ENCODE results near the gene NUP98.

The NUP98 gene

DNA sequence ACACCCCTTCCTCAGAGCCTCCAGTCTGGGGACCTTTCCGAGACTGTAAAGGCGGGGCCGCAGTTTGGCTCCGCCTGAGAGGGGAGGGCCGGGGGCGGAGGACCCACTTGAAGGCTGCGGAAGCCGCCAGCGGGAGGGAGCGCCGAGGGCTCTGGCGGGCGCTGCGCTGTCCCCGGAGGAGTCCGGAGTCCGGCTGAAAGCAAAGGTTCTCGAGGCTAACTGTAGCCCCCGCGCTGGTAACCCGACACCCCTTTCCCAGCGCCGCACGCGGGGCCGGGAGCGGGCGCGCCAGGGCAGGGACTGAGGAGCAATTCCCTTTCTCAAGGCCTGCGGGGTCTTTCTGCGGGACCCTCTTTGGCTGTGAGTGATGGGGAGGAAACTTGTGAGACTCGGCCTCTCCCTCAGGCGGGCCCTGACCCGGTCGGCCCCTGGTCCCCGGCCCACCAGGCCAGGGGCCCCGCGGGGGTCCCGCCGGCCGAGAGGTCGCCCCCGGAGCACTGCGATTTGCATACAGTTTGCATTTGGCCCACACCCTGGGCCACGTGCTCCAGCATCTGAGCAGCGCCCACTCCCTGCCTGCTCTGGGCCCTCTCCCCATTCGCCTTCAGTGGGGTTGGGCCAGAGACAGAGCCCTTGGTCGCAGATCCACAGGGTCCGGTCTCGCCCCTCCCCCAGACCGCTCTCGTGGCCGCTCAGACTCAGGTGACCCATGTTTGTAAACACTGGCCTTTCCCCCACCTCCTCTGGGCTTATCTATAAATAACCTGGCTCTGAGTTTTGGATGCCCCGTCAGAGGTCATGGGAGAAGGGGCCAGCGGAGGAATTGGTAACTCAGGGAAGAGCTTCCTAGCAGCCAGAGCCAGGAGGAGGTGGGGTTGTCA is 155.0 kb downstream of the NUP98 start:
- H3K4me3 ChIP-seq (replicated peaks; ENCODE audit: low read depth, low read length): peak overlapping the region; percentile 56
- no peak for TF ChIP-seq CTCF (IDR thresholded peaks at IDR 0.05; ENCODE audit: low read length, missing control alignments)
- DNase-seq (ENCODE audit: low read depth): peak; percentile 76

DNA sequence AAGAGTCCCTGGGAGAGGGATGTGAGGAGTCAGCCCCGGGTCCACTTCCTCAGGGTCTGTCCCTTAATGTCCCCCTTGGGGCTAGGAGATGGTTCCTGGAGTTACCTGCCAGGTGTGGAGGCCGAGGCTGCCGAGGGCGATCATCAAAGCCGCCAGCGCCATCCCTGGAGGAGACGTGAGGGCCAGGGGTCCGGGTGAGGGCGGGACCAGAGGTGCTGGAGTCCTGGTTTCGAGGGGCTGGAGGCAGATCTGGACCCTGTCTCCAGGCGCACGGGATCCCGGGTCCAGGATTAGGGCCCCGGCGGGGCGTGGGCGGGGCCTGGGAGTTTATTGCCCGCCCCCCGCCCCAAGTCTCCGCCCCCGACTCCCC is 155.7 kb downstream of the NUP98 start, which contains the start of gene ART5:
TSS of gene ART5 (minus strand) at position 292 of the 370 bp plus-strand sequence. CDS start at position 162, 130 bp downstream.
- no peak for DNase-seq (ENCODE audit: low read depth)
- H3K4me3 ChIP-seq (replicated peaks; ENCODE audit: low read depth, low read length): peak within 1 kb of the TSS; percentile 56
- no peak for TF ChIP-seq CTCF (IDR thresholded peaks at IDR 0.05; ENCODE audit: low read length, missing control alignments)

DNA sequence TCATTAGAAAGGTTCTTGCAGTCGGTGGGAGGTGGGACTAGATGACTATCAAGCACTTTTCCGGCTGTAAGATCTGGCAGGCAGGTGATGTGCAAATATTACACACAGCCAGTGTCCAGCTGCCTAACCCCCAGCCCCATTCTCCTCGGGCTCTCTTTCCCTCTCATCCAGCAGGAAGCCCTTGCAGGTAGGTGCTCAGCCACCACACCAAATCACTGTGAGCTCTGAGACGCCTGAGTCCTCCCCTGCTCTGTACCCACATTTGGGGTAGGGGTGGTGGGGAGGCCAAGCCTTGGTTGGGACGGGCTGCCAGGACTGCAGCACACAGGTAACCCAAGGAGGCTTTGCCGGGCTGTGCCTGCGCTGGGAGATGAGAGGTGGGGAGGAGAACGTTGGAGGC is 156.2 kb downstream of the NUP98 start:
- no peak for DNase-seq (ENCODE audit: low read depth)
- no peak for TF ChIP-seq CTCF (IDR thresholded peaks at IDR 0.05; ENCODE audit: low read length, missing control alignments)
- no peak overlapping the region for H3K4me3 ChIP-seq (replicated peaks; ENCODE audit: low read depth, low read length)

GRCh38 chr11:3639841-3640240 is 157.5 kb downstream of the NUP98 start:
- TF ChIP-seq CTCF (IDR thresholded peaks at IDR 0.05; ENCODE audit: low read length, missing control alignments): no peak
- no peak for DNase-seq (ENCODE audit: low read depth)
- no peak overlapping the region for H3K4me3 ChIP-seq (replicated peaks; ENCODE audit: low read depth, low read length)

GRCh38 chr11:3638513-3638912 is 158.8 kb downstream of the NUP98 start:
- H3K4me3 ChIP-seq (replicated peaks; ENCODE audit: low read depth, low read length): no peak overlapping the region
- no peak for TF ChIP-seq CTCF (IDR thresholded peaks at IDR 0.05; ENCODE audit: low read length, missing control alignments)
- DNase-seq (ENCODE audit: low read depth): no peak

GRCh38 chr11:3637201-3637600 is 160.2 kb downstream of the NUP98 start:
- DNase-seq (ENCODE audit: low read depth): no peak
- H3K4me3 ChIP-seq (replicated peaks; ENCODE audit: low read depth, low read length): no peak overlapping the region

More at GRCh38 chr11:3637201-3637600, 160.2 kb downstream of the NUP98 start:
- no peak for TF ChIP-seq CTCF (IDR thresholded peaks at IDR 0.05; ENCODE audit: low read length, missing control alignments)

Data from fibroblast of pulmonary artery (primary cell).